Astrocyte (in vitro differentiated cells and primary cell): ENCODE data around the gene ATP9A. TPM values are rescaled to one million over a fixed set of nuclear protein-coding genes. Genes with fewer than 3 reads are reported as not detected.

Experiments
- DNase-seq: peaks from one replicate; pipeline ENCODE4 v3.0.0-alpha.2; 2010; ENCODE audit warnings: low read depth
- FAIRE-seq: peaks from 2 replicates; lab custom pipeline; 2011; peaks lifted over from hg19 to GRCh38; lab: Jason Lieb, UNC
- H2AFZ ChIP-seq: 2 replicates; pipeline ENCODE4 v1.6.0; 2012; ENCODE audit warnings: low read depth, low read length, inconsistent platforms
- H3K27ac ChIP-seq: 2 replicates; pipeline ENCODE4 v1.5.1; 2011; ENCODE audit warnings: low read depth, low read length, inconsistent platforms
- H3K27me3 ChIP-seq: 2 replicates; pipeline ENCODE4 v1.6.0; 2011; ENCODE audit warnings: low read length, inconsistent platforms; ENCODE audit not compliant: insufficient read depth
- H3K36me3 ChIP-seq: 2 replicates; pipeline ENCODE4 v1.5.1; 2011; ENCODE audit warnings: low read length, inconsistent platforms; ENCODE audit not compliant: insufficient read depth
- H3K4me1 ChIP-seq: 2 replicates; pipeline ENCODE4 v1.5.1; 2011; ENCODE audit warnings: low read length, inconsistent platforms; ENCODE audit not compliant: insufficient read depth
- H3K4me2 ChIP-seq: 2 replicates; pipeline ENCODE4 v1.6.0; 2012; ENCODE audit warnings: low read length, inconsistent platforms
- H3K4me3 ChIP-seq: 2 replicates; pipeline ENCODE4 v1.5.1; 2011; ENCODE audit warnings: low read depth, mild to moderate bottlenecking, low read length, inconsistent platforms; ENCODE audit not compliant: insufficient read depth
- H3K79me2 ChIP-seq: 2 replicates; pipeline ENCODE4 v1.6.0; 2012; ENCODE audit warnings: mild to moderate bottlenecking, low read length, inconsistent platforms; ENCODE audit not compliant: insufficient read depth
- H3K9ac ChIP-seq: 2 replicates; pipeline ENCODE4 v1.6.0; 2012; ENCODE audit warnings: mild to moderate bottlenecking, low read length, inconsistent platforms
- H3K9me3 ChIP-seq: 2 replicates; pipeline ENCODE4 v1.5.1; 2012; ENCODE audit warnings: low read depth, mild to moderate bottlenecking, low read length, inconsistent platforms; ENCODE audit not compliant: insufficient read depth
- H4K20me1 ChIP-seq: 2 replicates; pipeline ENCODE4 v1.6.0; 2012; ENCODE audit warnings: low read length, inconsistent platforms; ENCODE audit not compliant: insufficient read depth
- H3K27ac Mint-ChIP-seq: one replicate; pipeline ENCODE4 v1.8.0; 2021; ENCODE audit warnings: mild to moderate bottlenecking, mixed read lengths; ENCODE audit not compliant: unreplicated experiment
- H3K27me3 Mint-ChIP-seq: one replicate; pipeline ENCODE4 v1.8.0; 2021; ENCODE audit warnings: low read depth, mixed read lengths; ENCODE audit not compliant: unreplicated experiment
- H3K36me3 Mint-ChIP-seq: one replicate; pipeline ENCODE4 v1.8.0; 2021; ENCODE audit warnings: low read depth, mixed read lengths; ENCODE audit not compliant: unreplicated experiment
- H3K4me1 Mint-ChIP-seq: one replicate; pipeline ENCODE4 v1.8.0; 2021; ENCODE audit warnings: low read depth, mixed read lengths; ENCODE audit not compliant: unreplicated experiment
- H3K4me3 Mint-ChIP-seq: one replicate; pipeline ENCODE4 v1.8.0; 2021; ENCODE audit warnings: mild to moderate bottlenecking, moderate library complexity, mixed read lengths; ENCODE audit not compliant: unreplicated experiment
- H3K9me3 Mint-ChIP-seq: one replicate; pipeline ENCODE4 v1.8.0; 2021; ENCODE audit warnings: mild to moderate bottlenecking, mixed read lengths; ENCODE audit not compliant: unreplicated experiment
- EZH2 ChIP-seq: IDR thresholded peaks from 2 replicates; pipeline ENCODE4 v1.6.1; 2012; ENCODE audit warnings: mild to moderate bottlenecking, low read length, inconsistent platforms; ENCODE audit not compliant: insufficient read depth
- total RNA-seq: library from RNA; stranded (reverse); gene quantifications from 2 replicates; pipeline ENCODE4 v1.2.1, GENCODE V29; 2021
- TF ChIP-seq, protein P1 (sequence below): IDR thresholded peaks from 2 replicates; pipeline ENCODE4 v1.5.1; 2011; ENCODE audit warnings: low read depth, mild to moderate bottlenecking, inconsistent platforms, low read length, moderate library complexity; ENCODE audit not compliant: insufficient read depth

ATP9A gene
- total RNA-seq, 1 donor from 2014 or later = 12.9 TPM

DNA sequence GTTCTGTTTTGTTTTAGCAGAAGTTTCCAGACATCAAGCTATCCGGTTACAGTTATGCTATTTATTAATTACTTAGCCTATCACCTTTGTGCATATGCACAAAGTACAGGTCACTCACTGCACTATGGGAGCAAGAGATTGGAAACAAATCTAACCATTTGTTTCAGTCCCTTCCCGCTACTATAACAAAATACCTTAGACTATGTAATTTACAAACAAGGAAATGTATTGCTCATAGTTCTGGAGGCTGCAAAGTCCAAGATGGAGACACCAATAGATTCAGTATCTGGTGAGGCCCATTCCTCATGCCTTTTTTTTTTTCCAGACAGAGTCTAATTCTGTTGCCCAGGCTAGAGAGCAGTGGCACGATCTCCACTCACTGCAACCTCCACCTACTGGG is 35.1 kb downstream of the ATP9A start:
- peaks cover 9% of the 10 kb centered on the region for H3K4me1 ChIP-seq
- peaks cover 17% of the 10 kb centered on the region for H4K20me1 ChIP-seq
- no peaks in the 10 kb centered on the region for H3K27me3 ChIP-seq
- no peak overlapping the region for H3K4me2 ChIP-seq
- no peak overlapping the region for H3K4me3 Mint-ChIP-seq
- no peak overlapping the region for H3K27ac ChIP-seq
- H3K9ac ChIP-seq = no peak overlapping the region
- FAIRE-seq (no peak), DNase-seq (no peak)
- no peak overlapping the region for H3K4me3 ChIP-seq
- H3K27ac Mint-ChIP-seq = no peak overlapping the region
- TF ChIP-seq, protein P1, sequence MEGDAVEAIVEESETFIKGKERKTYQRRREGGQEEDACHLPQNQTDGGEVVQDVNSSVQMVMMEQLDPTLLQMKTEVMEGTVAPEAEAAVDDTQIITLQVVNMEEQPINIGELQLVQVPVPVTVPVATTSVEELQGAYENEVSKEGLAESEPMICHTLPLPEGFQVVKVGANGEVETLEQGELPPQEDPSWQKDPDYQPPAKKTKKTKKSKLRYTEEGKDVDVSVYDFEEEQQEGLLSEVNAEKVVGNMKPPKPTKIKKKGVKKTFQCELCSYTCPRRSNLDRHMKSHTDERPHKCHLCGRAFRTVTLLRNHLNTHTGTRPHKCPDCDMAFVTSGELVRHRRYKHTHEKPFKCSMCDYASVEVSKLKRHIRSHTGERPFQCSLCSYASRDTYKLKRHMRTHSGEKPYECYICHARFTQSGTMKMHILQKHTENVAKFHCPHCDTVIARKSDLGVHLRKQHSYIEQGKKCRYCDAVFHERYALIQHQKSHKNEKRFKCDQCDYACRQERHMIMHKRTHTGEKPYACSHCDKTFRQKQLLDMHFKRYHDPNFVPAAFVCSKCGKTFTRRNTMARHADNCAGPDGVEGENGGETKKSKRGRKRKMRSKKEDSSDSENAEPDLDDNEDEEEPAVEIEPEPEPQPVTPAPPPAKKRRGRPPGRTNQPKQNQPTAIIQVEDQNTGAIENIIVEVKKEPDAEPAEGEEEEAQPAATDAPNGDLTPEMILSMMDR = no peak
- no peaks in the 10 kb centered on the region for H3K27me3 Mint-ChIP-seq
- no peaks in the 10 kb centered on the region for H3K9me3 ChIP-seq
- no peaks in the 10 kb centered on the region for H3K36me3 ChIP-seq
- no peaks in the 10 kb centered on the region for H3K9me3 Mint-ChIP-seq
- H3K79me2 ChIP-seq = peaks cover 18% of the 10 kb centered on the region
- H2AFZ ChIP-seq = no peak overlapping the region
- H3K4me1 Mint-ChIP-seq = peaks cover 12% of the 10 kb centered on the region
- peaks cover 5% of the 10 kb centered on the region for H3K36me3 Mint-ChIP-seq

DNA sequence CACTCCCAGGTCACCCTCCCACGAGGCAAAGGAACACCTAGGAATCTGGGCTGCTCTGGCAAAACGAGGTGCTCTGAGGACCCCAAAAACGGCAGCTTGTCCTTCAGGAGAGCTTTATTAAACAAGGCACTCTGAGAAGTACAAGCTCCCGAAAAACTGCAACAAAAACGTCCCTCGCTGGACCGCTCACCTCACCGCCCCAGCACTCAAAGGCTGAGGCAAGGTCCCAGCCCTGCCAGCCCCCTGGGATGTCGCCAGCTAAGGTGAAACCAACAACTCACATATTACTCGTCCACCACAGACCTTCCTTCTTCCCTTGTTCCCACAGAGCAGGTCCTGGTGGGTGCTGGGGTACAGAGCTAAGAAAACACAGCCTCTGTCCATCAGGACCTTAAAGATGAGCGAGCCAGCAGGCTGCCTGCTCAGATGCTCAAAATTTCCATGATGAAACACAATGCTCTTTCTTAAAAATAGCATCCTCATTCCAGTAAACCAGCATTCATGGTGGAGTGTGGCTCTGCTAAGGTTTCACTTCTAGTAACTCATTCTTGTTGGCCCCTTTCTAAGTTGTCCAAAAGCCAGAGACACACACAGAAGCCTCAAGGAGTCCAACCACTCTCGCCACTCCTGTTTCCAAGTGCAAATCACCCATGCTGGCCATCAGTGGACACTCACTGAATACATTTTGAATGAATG is 35.9 kb downstream of the ATP9A start:
- Histone ChIP-seq H3K4me2 (peak overlapping the region; percentile 55), H3K4me1 (peaks cover 9% of the 10 kb centered on the region), H3K9ac (peak overlapping the region; percentile 4), H3K79me2 (peaks cover 21% of the 10 kb centered on the region), H3K36me3 (no peaks in the 10 kb centered on the region), H3K27ac (no peak overlapping the region), H2AFZ (no peak overlapping the region), H3K9me3 (no peaks in the 10 kb centered on the region), H4K20me1 (peaks cover 15% of the 10 kb centered on the region), H3K4me3 (no peak overlapping the region), H3K27me3 (no peaks in the 10 kb centered on the region)
- H3K9me3 Mint-ChIP-seq = no peaks in the 10 kb centered on the region
- no peak overlapping the region for H3K27ac Mint-ChIP-seq
- no peak overlapping the region for H3K4me3 Mint-ChIP-seq
- DNase-seq (peak; percentile 74), FAIRE-seq (no peak)
- H3K27me3 Mint-ChIP-seq = no peaks in the 10 kb centered on the region
- no peak for TF ChIP-seq EZH2
- TF ChIP-seq, protein P1 = no peak
- H3K4me1 Mint-ChIP-seq = peaks cover 12% of the 10 kb centered on the region
- H3K36me3 Mint-ChIP-seq = peaks cover 5% of the 10 kb centered on the region

GRCh38 chr20:51731731-51732095 is 36.5 kb downstream of the ATP9A start:
- Histone ChIP-seq H2AFZ (no peak overlapping the region), H3K36me3 (no peaks in the 10 kb centered on the region), H3K4me1 (peaks cover 9% of the 10 kb centered on the region), H3K9me3 (no peaks in the 10 kb centered on the region), H3K4me2 (peak overlapping the region; percentile 55), H3K4me3 (no peak overlapping the region), H3K79me2 (peaks cover 17% of the 10 kb centered on the region), H3K9ac (peak overlapping the region; percentile 4), H4K20me1 (peaks cover 10% of the 10 kb centered on the region), H3K27ac (no peak overlapping the region), H3K27me3 (no peaks in the 10 kb centered on the region)
- DNase-seq (peak; percentile 36), FAIRE-seq (no peak)
- Mint-ChIP-seq H3K9me3 (no peaks in the 10 kb centered on the region), H3K27me3 (no peaks in the 10 kb centered on the region), H3K4me3 (no peak overlapping the region), H3K27ac (no peak overlapping the region), H3K36me3 (peaks cover 5% of the 10 kb centered on the region), H3K4me1 (peaks cover 12% of the 10 kb centered on the region)
- TF ChIP-seq, protein P1 = no peak
- TF ChIP-seq EZH2 = no peak
